Gastrocnemius medialis (tissue), 4 donors: Measurements from ENCODE around the gene OTUD1. TPM values are rescaled to one million over a fixed set of nuclear protein-coding genes. Genes with fewer than 3 reads are reported as not detected.

Source experiments
- ATAC-seq, 2 donors: fragments of 150-250 bp; one replicate each; pipeline ENCODE4 v1.9.1; 2016
- DNase-seq, 2 donors: peaks; one replicate each; pipeline ENCODE4 v3.0.0-alpha.2; 2019
- H3K27ac ChIP-seq, 4 donors: fragments of 200-600 bp; sonication (generic); 1 replicate in 1 of 4; 2 replicates in 3 of 4; pipeline ENCODE4 v1.5.1; 2016 to 2018; ENCODE audit warnings: mild to moderate bottlenecking in 2 of 4, moderate library complexity in 1 of 4
- H3K27me3 ChIP-seq, 3 donors: fragments of 200-600 bp; sonication (generic) in 2 of 3; 1 replicate in 1 of 3; 2 replicates in 2 of 3; pipeline versions ENCODE4 v1.5.1 to v1.6.0; 2016 to 2019; ENCODE audit warnings: mild to moderate bottlenecking in 1 of 3, moderate library complexity in 1 of 3
- H3K36me3 ChIP-seq, 2 donors: fragments of 200-600 bp; sonication (generic) in 1 of 2; one replicate each; pipeline ENCODE4 v1.5.1; 2017 to 2018
- H3K4me1 ChIP-seq, 2 donors: fragments of 200-600 bp; sonication (generic) in 1 of 2; one replicate each; pipeline ENCODE4 v1.5.1; 2016 to 2017; ENCODE audit warnings: mild to moderate bottlenecking in 2 of 2
- H3K4me3 ChIP-seq, 4 donors: fragments of 200-600 bp; sonication (generic) in 3 of 4; 1 replicate in 1 of 4; 2 replicates in 3 of 4; pipeline ENCODE4 v1.5.1; 2016 to 2019; ENCODE audit warnings: mild to moderate bottlenecking in 2 of 4
- H3K9me3 ChIP-seq, 3 donors: fragments of 200-600 bp; sonication (generic) in 2 of 3; 1 replicate in 1 of 3; 2 replicates in 2 of 3; pipeline ENCODE4 v1.5.1; 2016 to 2019
- POLR2A ChIP-seq, 2 donors: fragments of 450-650 bp; IDR thresholded peaks; one replicate each; pipeline ENCODE4 v1.6.1; 2017; ENCODE audit warnings: antibody characterized with exemption in 2 of 2, mild to moderate bottlenecking in 2 of 2, moderate library complexity in 2 of 2
- in situ Hi-C, 4 donors: fragments of 200-750 bp; cut with MboI; loops; one replicate each; pipeline versions ENCODE4 v1.15.0 to v1.8.0; 2017; ENCODE audit warnings: low sequenced_read_pairs in 4 of 4
- intact Hi-C: fragments of 100-400 bp; cut with DNase I; formaldehyde crosslinking; loops from one replicate; pipeline ENCODE4 v1.15.1; 2023; ENCODE audit warnings: low total_unique reads
- microRNA counts, 2 donors: library from miRNA; unstranded; fragments of <30 nt; microRNA quantifications; one replicate each; lab custom pipeline; 2016
- microRNA-seq, 2 donors: library from miRNA; unstranded; fragments of <30 nt; microRNA quantifications; one replicate each; pipeline ENCODE4, GENCODE V29; 2016; ENCODE audit warnings: borderline replicate concordance in 2 of 2
- total RNA-seq, 4 donors: library from RNA; depleted of rRNA; stranded (reverse); fragments of >200 nt; gene quantifications; one replicate each; pipeline versions ENCODE4 v1.1.0 to v1.2.3, GENCODE V29; 2016
- TF ChIP-seq, protein P1 (sequence below), 5 experiments: fragments of 450-650 bp in 3 of 5; fragments of 200-600 bp in 2 of 5; sonication (generic) in 2 of 5; IDR thresholded peaks in 4 of 5; conservative IDR thresholded peaks in 1 of 5; 1 replicate in 4 of 5; 2 replicates in 1 of 5; pipeline ENCODE4 v1.5.1; 2016 to 2019; ENCODE audit warnings: antibody characterized with exemption in 5 of 5, mild to moderate bottlenecking in 3 of 5, moderate library complexity in 3 of 5

Gene OTUD1
- total RNA-seq, 4 donors from 2014 or later: 5.3 to 16.9 (median 7.7) TPM

- ATAC-seq (no peak), DNase-seq (no peak)
- no peak overlapping the region for H3K27ac ChIP-seq
- TF ChIP-seq, protein P1, sequence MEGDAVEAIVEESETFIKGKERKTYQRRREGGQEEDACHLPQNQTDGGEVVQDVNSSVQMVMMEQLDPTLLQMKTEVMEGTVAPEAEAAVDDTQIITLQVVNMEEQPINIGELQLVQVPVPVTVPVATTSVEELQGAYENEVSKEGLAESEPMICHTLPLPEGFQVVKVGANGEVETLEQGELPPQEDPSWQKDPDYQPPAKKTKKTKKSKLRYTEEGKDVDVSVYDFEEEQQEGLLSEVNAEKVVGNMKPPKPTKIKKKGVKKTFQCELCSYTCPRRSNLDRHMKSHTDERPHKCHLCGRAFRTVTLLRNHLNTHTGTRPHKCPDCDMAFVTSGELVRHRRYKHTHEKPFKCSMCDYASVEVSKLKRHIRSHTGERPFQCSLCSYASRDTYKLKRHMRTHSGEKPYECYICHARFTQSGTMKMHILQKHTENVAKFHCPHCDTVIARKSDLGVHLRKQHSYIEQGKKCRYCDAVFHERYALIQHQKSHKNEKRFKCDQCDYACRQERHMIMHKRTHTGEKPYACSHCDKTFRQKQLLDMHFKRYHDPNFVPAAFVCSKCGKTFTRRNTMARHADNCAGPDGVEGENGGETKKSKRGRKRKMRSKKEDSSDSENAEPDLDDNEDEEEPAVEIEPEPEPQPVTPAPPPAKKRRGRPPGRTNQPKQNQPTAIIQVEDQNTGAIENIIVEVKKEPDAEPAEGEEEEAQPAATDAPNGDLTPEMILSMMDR (IDR thresholded peaks at IDR 0.05 in 4 of 5, conservative IDR thresholded peaks at IDR 0.05 in 1 of 5): no peak
- TF ChIP-seq POLR2A (IDR thresholded peaks at IDR 0.05): no peak
- intact Hi-C loops (no loop called here), in situ Hi-C loops (no loop called here)
- no peak overlapping the region for H3K4me3 ChIP-seq
- no peaks in the 10 kb centered on the region for H3K27me3 ChIP-seq
- no peaks in the 10 kb centered on the region for H3K4me1 ChIP-seq
- H3K9me3 ChIP-seq: no peaks in the 10 kb centered on the region
- H3K36me3 ChIP-seq: no peaks in the 10 kb centered on the region
Observed at GRCh38 chr10:23490115-23490514, 51.2 kb downstream of the OTUD1 start.

MicroRNAs encoded within 50 kb of the gene (microRNA counts, 767-probe panel; counts per million panel counts)
- 356 to 448 counts per million in 2 donors for microRNA hsa-miR-1254 (lab: Ali Mortazavi, UCI)

Small RNA genes within 50 kb of the gene (microRNA-seq; reads per million reads assigned to microRNA genes)
- 0 reads per million in 2 donors for gene MIR1254-2

Other genes starting within 250 kb of the OTUD1 start
- gene PTF1A, start 246.8 kb upstream of the OTUD1 start, total RNA-seq: not detected
- under 1 TPM in 1 of 4 donors, not detected in 3; 0.09 TPM for gene C10orf67, start 94.3 kb upstream of the OTUD1 start, total RNA-seq